ENCODE measurements around the gene RALGPS1.

RALGPS1 gene

GRCh38 chr9:126981218-126981617 is 66.6 kb downstream of the RALGPS1 start:
- Histone ChIP-seq H3K27me3 (ENCODE audit: control insufficient read depth, insufficient read depth, low read length) (peaks cover 3% of the 10 kb centered on the region), H3K4me1 (ENCODE audit: control insufficient read depth, insufficient read depth, low read length) (peaks cover 16% of the 10 kb centered on the region), H3K9me3 (replicated peaks; ENCODE audit: low read length) (no peaks in the 10 kb centered on the region), H3K36me3 (ENCODE audit: insufficient read depth, low read length) (no peaks in the 10 kb centered on the region), H3K4me3 (ENCODE audit: low read length) (no peak overlapping the region), H3K4me2 (ENCODE audit: low read length) (no peak overlapping the region), H3K9ac (ENCODE audit: low read depth, low read length) (no peak overlapping the region)

GRCh38 chr9:126982215-126983002 is 67.8 kb downstream of the RALGPS1 start:
- peaks cover 28% of the 10 kb centered on the region for H3K4me1 ChIP-seq (ENCODE audit: control insufficient read depth, insufficient read depth, low read length)
- no peak overlapping the region for H3K4me2 ChIP-seq (ENCODE audit: low read length)
- no peaks in the 10 kb centered on the region for H3K36me3 ChIP-seq (ENCODE audit: insufficient read depth, low read length)
- peaks cover 3% of the 10 kb centered on the region for H3K27me3 ChIP-seq (ENCODE audit: control insufficient read depth, insufficient read depth, low read length)
- no peaks in the 10 kb centered on the region for H3K9me3 ChIP-seq (replicated peaks; ENCODE audit: low read length)
- no peak overlapping the region for H3K4me3 ChIP-seq (ENCODE audit: low read length)
- no peak overlapping the region for H3K9ac ChIP-seq (ENCODE audit: low read depth, low read length)

GRCh38 chr9:126983767-126984166 is 69.2 kb downstream of the RALGPS1 start:
- Histone ChIP-seq H3K4me1 (ENCODE audit: control insufficient read depth, insufficient read depth, low read length) (peaks cover 28% of the 10 kb centered on the region), H3K27me3 (ENCODE audit: control insufficient read depth, insufficient read depth, low read length) (peaks cover 3% of the 10 kb centered on the region), H3K36me3 (ENCODE audit: insufficient read depth, low read length) (no peaks in the 10 kb centered on the region), H3K4me2 (ENCODE audit: low read length) (no peak overlapping the region), H3K9me3 (replicated peaks; ENCODE audit: low read length) (no peaks in the 10 kb centered on the region), H3K9ac (ENCODE audit: low read depth, low read length) (no peak overlapping the region), H3K4me3 (ENCODE audit: low read length) (no peak overlapping the region)

- Histone ChIP-seq H3K27me3 (ENCODE audit: control insufficient read depth, insufficient read depth, low read length) (peaks cover 8% of the 10 kb centered on the region), H3K9ac (ENCODE audit: low read depth, low read length) (no peak overlapping the region), H3K4me1 (ENCODE audit: control insufficient read depth, insufficient read depth, low read length) (peaks cover 28% of the 10 kb centered on the region), H3K4me2 (ENCODE audit: low read length) (peak overlapping the region; percentile 24), H3K9me3 (replicated peaks; ENCODE audit: low read length) (no peaks in the 10 kb centered on the region), H3K4me3 (ENCODE audit: low read length) (no peak overlapping the region), H3K36me3 (ENCODE audit: insufficient read depth, low read length) (no peaks in the 10 kb centered on the region)
Observed at GRCh38 chr9:126984969-126985368, 70.4 kb downstream of the RALGPS1 start.

- H3K36me3 ChIP-seq (ENCODE audit: insufficient read depth, low read length), result no peaks in the 10 kb centered on the region
- peaks cover 17% of the 10 kb centered on the region for H3K27me3 ChIP-seq (ENCODE audit: control insufficient read depth, insufficient read depth, low read length)
- H3K9ac ChIP-seq (ENCODE audit: low read depth, low read length), result no peak overlapping the region
- peak overlapping the region; percentile 29 for H3K4me3 ChIP-seq (ENCODE audit: low read length)
- H3K9me3 ChIP-seq (replicated peaks; ENCODE audit: low read length), result no peaks in the 10 kb centered on the region
- peak overlapping the region; percentile 68 for H3K4me2 ChIP-seq (ENCODE audit: low read length)
- peaks cover 28% of the 10 kb centered on the region for H3K4me1 ChIP-seq (ENCODE audit: control insufficient read depth, insufficient read depth, low read length)
Observed at GRCh38 chr9:126985870-126986498, 71.4 kb downstream of the RALGPS1 start.

- Histone ChIP-seq H3K9ac (ENCODE audit: low read depth, low read length) (no peak overlapping the region), H3K9me3 (replicated peaks; ENCODE audit: low read length) (no peaks in the 10 kb centered on the region), H3K4me3 (ENCODE audit: low read length) (peak overlapping the region; percentile 29), H3K4me2 (ENCODE audit: low read length) (peak overlapping the region; percentile 68), H3K27me3 (ENCODE audit: control insufficient read depth, insufficient read depth, low read length) (peaks cover 22% of the 10 kb centered on the region), H3K36me3 (ENCODE audit: insufficient read depth, low read length) (no peaks in the 10 kb centered on the region), H3K4me1 (ENCODE audit: control insufficient read depth, insufficient read depth, low read length) (peaks cover 28% of the 10 kb centered on the region)
Observed at GRCh38 chr9:126986506-126986951, 71.9 kb downstream of the RALGPS1 start.

GRCh38 chr9:126988857-126989256 is 74.3 kb downstream of the RALGPS1 start:
- Histone ChIP-seq H3K4me3 (ENCODE audit: low read length) (no peak overlapping the region), H3K4me2 (ENCODE audit: low read length) (no peak overlapping the region), H3K9ac (ENCODE audit: low read depth, low read length) (no peak overlapping the region), H3K27me3 (ENCODE audit: control insufficient read depth, insufficient read depth, low read length) (peaks cover 32% of the 10 kb centered on the region), H3K4me1 (ENCODE audit: control insufficient read depth, insufficient read depth, low read length) (peaks cover 28% of the 10 kb centered on the region), H3K36me3 (ENCODE audit: insufficient read depth, low read length) (no peaks in the 10 kb centered on the region), H3K9me3 (replicated peaks; ENCODE audit: low read length) (peaks cover 7% of the 10 kb centered on the region)

GRCh38 chr9:126989847-126990842 is 75.6 kb downstream of the RALGPS1 start:
- Histone ChIP-seq H3K36me3 (ENCODE audit: insufficient read depth, low read length) (no peaks in the 10 kb centered on the region), H3K4me3 (ENCODE audit: low read length) (no peak overlapping the region), H3K4me1 (ENCODE audit: control insufficient read depth, insufficient read depth, low read length) (peaks cover 21% of the 10 kb centered on the region), H3K27me3 (ENCODE audit: control insufficient read depth, insufficient read depth, low read length) (peaks cover 32% of the 10 kb centered on the region), H3K9ac (ENCODE audit: low read depth, low read length) (no peak overlapping the region), H3K4me2 (ENCODE audit: low read length) (no peak overlapping the region), H3K9me3 (replicated peaks; ENCODE audit: low read length) (peaks cover 7% of the 10 kb centered on the region)

GRCh38 chr9:126991183-126991582 is 76.6 kb downstream of the RALGPS1 start:
- peaks cover 7% of the 10 kb centered on the region for H3K9me3 ChIP-seq (replicated peaks; ENCODE audit: low read length)
- H3K4me3 ChIP-seq (ENCODE audit: low read length), result no peak overlapping the region
- H3K4me1 ChIP-seq (ENCODE audit: control insufficient read depth, insufficient read depth, low read length), result peaks cover 12% of the 10 kb centered on the region
- H3K36me3 ChIP-seq (ENCODE audit: insufficient read depth, low read length), result no peaks in the 10 kb centered on the region
- peaks cover 32% of the 10 kb centered on the region for H3K27me3 ChIP-seq (ENCODE audit: control insufficient read depth, insufficient read depth, low read length)
- H3K4me2 ChIP-seq (ENCODE audit: low read length), result no peak overlapping the region
- no peak overlapping the region for H3K9ac ChIP-seq (ENCODE audit: low read depth, low read length)

- peaks cover 7% of the 10 kb centered on the region for H3K9me3 ChIP-seq (replicated peaks; ENCODE audit: low read length)
- no peak overlapping the region for H3K9ac ChIP-seq (ENCODE audit: low read depth, low read length)
- H3K4me2 ChIP-seq (ENCODE audit: low read length), result no peak overlapping the region
- no peak overlapping the region for H3K4me3 ChIP-seq (ENCODE audit: low read length)
- H3K4me1 ChIP-seq (ENCODE audit: control insufficient read depth, insufficient read depth, low read length), result no peaks in the 10 kb centered on the region
- no peaks in the 10 kb centered on the region for H3K36me3 ChIP-seq (ENCODE audit: insufficient read depth, low read length)
- peaks cover 32% of the 10 kb centered on the region for H3K27me3 ChIP-seq (ENCODE audit: control insufficient read depth, insufficient read depth, low read length)
Observed at GRCh38 chr9:126992427-126992826, 77.8 kb downstream of the RALGPS1 start.
